HepG2 (cell line): ENCODE measurements around the gene ERCC4. TPM values are rescaled to one million over a fixed set of nuclear protein-coding genes. Genes with fewer than 3 reads are reported as not detected.

ENCODE experiments used
- ATAC-seq: fragments of 200-7000 bp; cut with Tn5 transposase; 3 replicates; pipeline ENCODE4 v1.9.1; 2020; ENCODE audit warnings: mild to moderate bottlenecking, moderate library complexity
- BruUV-seq: library from RNA; stranded (reverse); fragments of 400-500 nt; replicated peaks from 2 replicates; lab custom pipeline; 2021; lab: Mats Ljungman, UMichigan
- CTCF ChIA-PET: fragments of 300-600 bp; formaldehyde crosslinking; extraction: SDS; loops from one replicate; lab custom pipeline; 2021; ENCODE audit warnings: low total read pairs, inconsistent platforms, low intra/inter-chr PET ratio; lab: Yijun Ruan, JAX
- POLR2A ChIA-PET: fragments of 350-600 bp; sonication (Branson Sonifier 250); formaldehyde crosslinking; loops from one replicate; lab custom pipeline; 2020; ENCODE audit warnings: antibody characterized with exemption, inconsistent platforms; lab: Yijun Ruan, JAX
- DNase-seq: peaks from one replicate; pipeline ENCODE4 v3.0.0-alpha.2; 2015; ENCODE audit warnings: low spot score
- FAIRE-seq: peaks from 3 replicates; lab custom pipeline; 2011; peaks lifted over from hg19 to GRCh38; lab: Jason Lieb, UNC
- H2AFZ ChIP-seq: one replicate; pipeline ENCODE4 v1.6.1; 2011; ENCODE audit warnings: low read length, inconsistent platforms
- H3K27ac ChIP-seq: fragments of 300-600 bp; 3 replicates; pipeline ENCODE4 v1.8.0; 2011; ENCODE audit warnings: mixed run types, mild to moderate bottlenecking, mixed read lengths, low read length, inconsistent platforms; ENCODE audit not compliant: insufficient read depth; ENCODE audit errors: extremely low read length
- H3K27me3 ChIP-seq, 2 experiments: fragments of 200-600 bp in 1 of 2; 2 replicates in 1 of 2; 3 replicates in 1 of 2; pipeline versions ENCODE4 v1.6.0 to v1.8.0; 2011; ENCODE audit warnings: low read length in 2 of 2, mild to moderate bottlenecking in 2 of 2, moderate library complexity in 2 of 2, inconsistent platforms in 1 of 2; ENCODE audit not compliant: insufficient read depth in 2 of 2, control insufficient read depth in 1 of 2
- H3K36me3 ChIP-seq, 2 experiments: fragments of 200-600 bp in 1 of 2; replicated peaks in 1 of 2; 2 replicates in 1 of 2; 3 replicates in 1 of 2; pipeline versions ENCODE4 v1.5.1 to v1.8.0; 2011; ENCODE audit warnings: low read length in 2 of 2, inconsistent platforms in 1 of 2; ENCODE audit not compliant: insufficient read depth in 2 of 2, control insufficient read depth in 1 of 2
- H3K4me1 ChIP-seq: 2 replicates; pipeline ENCODE4 v1.5.1; 2012; ENCODE audit warnings: low read length, inconsistent platforms; ENCODE audit not compliant: insufficient read depth
- H3K4me2 ChIP-seq: 2 replicates; pipeline ENCODE4 v1.6.0; 2011; ENCODE audit warnings: low read depth, low read length, inconsistent platforms
- H3K4me3 ChIP-seq, 3 experiments: fragments of 200-600 bp in 1 of 3; sonication (generic), shearing (Covaris generic) in 1 of 3; replicated peaks in 1 of 3; 2 replicates each; pipeline ENCODE4 v1.5.1; 2011 to 2016; ENCODE audit warnings: low read length in 3 of 3, inconsistent platforms in 2 of 3, low read depth in 2 of 3, mild to moderate bottlenecking in 2 of 3, control low read depth in 1 of 3, mixed read lengths in 1 of 3; ENCODE audit not compliant: insufficient read depth in 1 of 3
- H3K79me2 ChIP-seq: one replicate; pipeline ENCODE4 v1.6.1; 2011; ENCODE audit warnings: low read length, inconsistent platforms; ENCODE audit not compliant: insufficient read depth
- H3K9ac ChIP-seq: 2 replicates; pipeline ENCODE4 v1.6.0; 2011; ENCODE audit warnings: mild to moderate bottlenecking, low read depth, low read length, inconsistent platforms; ENCODE audit not compliant: insufficient read depth
- H3K9me3 ChIP-seq: 2 replicates; pipeline ENCODE4 v1.5.1; 2012; ENCODE audit warnings: mild to moderate bottlenecking, low read length
- H4K20me1 ChIP-seq: 2 replicates; pipeline ENCODE4 v1.6.0; 2011; ENCODE audit warnings: inconsistent platforms, mild to moderate bottlenecking, low read length, moderate library complexity; ENCODE audit not compliant: insufficient read depth
- ATF1 ChIP-seq: IDR thresholded peaks from 2 replicates; pipeline ENCODE4 v1.6.1; 2016; ENCODE audit warnings: mild to moderate bottlenecking, control low read depth
- DPF2 ChIP-seq: sonication (generic); formaldehyde crosslinking; IDR thresholded peaks from 2 replicates; pipeline ENCODE4 v1.4.0; 2020; ENCODE audit warnings: mild to moderate bottlenecking, low read depth, missing genetic modification reagents, borderline replicate concordance
- LCORL ChIP-seq, 2 experiments: fragments of 450-650 bp in 1 of 2; sonication (generic) in 1 of 2; formaldehyde crosslinking in 1 of 2; IDR thresholded peaks; 2 replicates each; pipeline versions ENCODE4 v1.5.0 to v1.6.1; 2017 to 2020; ENCODE audit warnings: antibody characterized with exemption in 1 of 2, missing genetic modification reagents in 1 of 2
- MXI1 ChIP-seq: IDR thresholded peaks from 3 replicates; pipeline ENCODE4 v1.6.1; 2012; ENCODE audit warnings: low read depth, low read length, inconsistent platforms, borderline replicate concordance
- RCOR2 ChIP-seq: IDR thresholded peaks from 2 replicates; pipeline ENCODE4 v1.6.1; 2016; ENCODE audit warnings: missing biosample characterization, missing genetic modification reagents
- REL ChIP-seq: sonication (generic); formaldehyde crosslinking; conservative IDR thresholded peaks from 2 replicates; pipeline ENCODE4 v1.8.0; 2022; ENCODE audit warnings: mild to moderate bottlenecking, missing genetic modification reagents, moderate library complexity
- TBX3 ChIP-seq: fragments of 450-650 bp; IDR thresholded peaks from 2 replicates; pipeline ENCODE4 v1.6.1; 2017; ENCODE audit warnings: antibody characterized with exemption, mild to moderate bottlenecking, inconsistent platforms, borderline replicate concordance
- ZBTB7A ChIP-seq: sonication (generic); formaldehyde crosslinking; IDR thresholded peaks from 2 replicates; pipeline ENCODE4 v1.8.0; 2022; ENCODE audit warnings: mild to moderate bottlenecking, missing genetic modification reagents
- ZNF446 ChIP-seq: sonication (generic); formaldehyde crosslinking; IDR thresholded peaks from 2 replicates; pipeline ENCODE4 v1.5.0; 2020; ENCODE audit warnings: mild to moderate bottlenecking, missing genetic modification reagents
- ZNF644 ChIP-seq: IDR thresholded peaks from 2 replicates; pipeline ENCODE4 v1.6.1; 2016; ENCODE audit warnings: low read depth
- ZSCAN12 ChIP-seq: sonication (generic); formaldehyde crosslinking; IDR thresholded peaks from 2 replicates; pipeline ENCODE4 v1.9.0; 2021; ENCODE audit warnings: mild to moderate bottlenecking, missing genetic modification reagents
- WGBS: methylation state at CpG from one replicate; pipeline ENCODE4 v1.1.6; 2017; ENCODE audit warnings: low lambda C conversion rate; 5-methylcytosine and 5-hydroxymethylcytosine counted together
- in situ Hi-C: cut with HindIII; loops from 2 replicates; pipeline ENCODE4 v1.10.0; 2017; ENCODE audit warnings: low pct_unique_long_range_greater_than_20kb; ENCODE audit not compliant: extremely low pct_ligation_motif_present
- intact Hi-C: fragments of 100-400 bp; cut with micrococcal nuclease; formaldehyde crosslinking; loops from one replicate; pipeline ENCODE4 v1.10.0; 2022; ENCODE audit not compliant: unreplicated experiment
- polyA plus RNA-seq, 8 experiments: library from polyadenylated mRNA; depleted of rRNA in 3 of 8; stranded (reverse) in 7 of 8; unstranded in 1 of 8; fragments of >200 nt; fragmentation: Illumina TruSeq in 4 of 8; extraction: Trizol in 4 of 8; gene quantifications; 2 replicates each; pipeline versions ENCODE4 v1.2.1 to v1.2.3, GENCODE V29; 2011 to 2016; ENCODE audit warnings: low read depth in 4 of 8, missing spikeins in 1 of 8, mixed read lengths in 1 of 8; ENCODE audit not compliant: insufficient read depth in 1 of 8
- total RNA-seq, 5 experiments: library from RNA; depleted of rRNA; stranded (reverse); fragments of >200 nt; fragmentation: Illumina TruSeq; extraction: Trizol; gene quantifications; 2 replicates each; pipeline ENCODE4 v1.2.3, GENCODE V29; 2016; ENCODE audit warnings: low read depth in 1 of 5
- TF ChIP-seq, protein P1 (sequence below): sonication (generic); formaldehyde crosslinking; IDR thresholded peaks from 2 replicates; pipeline ENCODE4 v1.8.0; 2022; ENCODE audit warnings: mild to moderate bottlenecking, missing genetic modification reagents, borderline replicate concordance

The ERCC4 gene
- total and polyA plus RNA-seq, 2 of the 13 experiments (the other 11 are each of a cell fraction or from before 2014, with no cell fraction given) = 5.4 to 15.2 TPM

- ATAC-seq = no peak
- WGBS = 4% methylated on average over 3 of the region's 3 CpGs
- ChIA-PET CTCF (no interaction called here), POLR2A (interaction anchor here (1.7 kb wide), 1 partner anchor 13 kb away, joined by 5 read pairs; the partner anchor contains the start of gene ERCC4)
- intact Hi-C loops = no loop called here
- no TSS peak for BruUV-seq
- no peaks in the 10 kb centered on the region for H3K27me3 ChIP-seq
- H3K4me1 ChIP-seq = peaks cover 27% of the 10 kb centered on the region
- H3K9ac ChIP-seq = no peak overlapping the region
- H3K9me3 ChIP-seq = peaks cover 28% of the 10 kb centered on the region
- no peak for FAIRE-seq
- no peak overlapping the region for H3K27ac ChIP-seq
- H2AFZ ChIP-seq = no peak overlapping the region
- H3K36me3 ChIP-seq = no peaks in the 10 kb centered on the region
- no peak overlapping the region for H3K4me3 ChIP-seq
- H3K79me2 ChIP-seq = no peaks in the 10 kb centered on the region
- H4K20me1 ChIP-seq = no peaks in the 10 kb centered on the region
- in situ Hi-C loops = no loop called here
- no peak for DNase-seq
- TF ChIP-seq, protein P1, sequence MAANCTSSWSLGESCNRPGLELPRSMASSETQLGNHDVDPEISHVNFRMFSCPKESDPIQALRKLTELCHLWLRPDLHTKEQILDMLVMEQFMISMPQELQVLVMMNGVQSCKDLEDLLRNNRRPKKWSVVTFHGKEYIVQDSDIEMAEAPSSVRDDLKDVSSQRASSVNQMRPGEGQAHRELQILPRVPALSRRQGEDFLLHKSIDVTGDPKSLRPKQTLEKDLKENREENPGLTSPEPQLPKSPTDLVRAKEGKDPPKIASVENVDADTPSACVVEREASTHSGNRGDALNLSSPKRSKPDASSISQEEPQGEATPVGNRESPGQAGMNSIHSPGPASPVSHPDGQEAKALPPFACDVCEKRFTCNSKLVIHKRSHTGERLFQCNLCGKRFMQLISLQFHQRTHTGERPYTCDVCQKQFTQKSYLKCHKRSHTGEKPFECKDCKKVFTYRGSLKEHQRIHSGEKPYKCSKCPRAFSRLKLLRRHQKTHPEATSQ (CRISPR knock-in tag) = no peak
- no peak for TF ChIP-seq ZSCAN12
- no peak for TF ChIP-seq REL (CRISPR knock-in tag)
- no peak for TF ChIP-seq ZBTB7A (CRISPR knock-in tag)
- no peak for TF ChIP-seq ZNF446 (CRISPR knock-in tag)
- TF ChIP-seq MXI1 = no peak
- no peak for TF ChIP-seq TBX3
- TF ChIP-seq ZNF644 (CRISPR knock-in tag) = no peak
- no peak for TF ChIP-seq LCORL (IDR thresholded peaks at IDR 0.05)
- TF ChIP-seq LCORL (CRISPR knock-in tag; IDR thresholded peaks at IDR 0.05) = no peak
- no peak for TF ChIP-seq RCOR2 (CRISPR knock-in tag)
- TF ChIP-seq DPF2 (CRISPR knock-in tag) = no peak
- no peak for TF ChIP-seq ATF1 (CRISPR knock-in tag)
- H3K4me2 ChIP-seq = no peak overlapping the region
Observed at GRCh38 chr16:13907431-13907830, 12.5 kb upstream of the ERCC4 start.
